Pons (tissue), 1 donor: Measurements from ENCODE around the gene RNF144A.

Experiments used
- DNase-seq: peaks from one replicate; pipeline ENCODE4 v3.0.0-alpha.2; 2016; ENCODE audit warnings: low spot score

RNF144A gene

GRCh38 chr2:6908291-6908690, 8.9 kb upstream of the RNF144A start:
- DNase-seq, result no peak

DNA sequence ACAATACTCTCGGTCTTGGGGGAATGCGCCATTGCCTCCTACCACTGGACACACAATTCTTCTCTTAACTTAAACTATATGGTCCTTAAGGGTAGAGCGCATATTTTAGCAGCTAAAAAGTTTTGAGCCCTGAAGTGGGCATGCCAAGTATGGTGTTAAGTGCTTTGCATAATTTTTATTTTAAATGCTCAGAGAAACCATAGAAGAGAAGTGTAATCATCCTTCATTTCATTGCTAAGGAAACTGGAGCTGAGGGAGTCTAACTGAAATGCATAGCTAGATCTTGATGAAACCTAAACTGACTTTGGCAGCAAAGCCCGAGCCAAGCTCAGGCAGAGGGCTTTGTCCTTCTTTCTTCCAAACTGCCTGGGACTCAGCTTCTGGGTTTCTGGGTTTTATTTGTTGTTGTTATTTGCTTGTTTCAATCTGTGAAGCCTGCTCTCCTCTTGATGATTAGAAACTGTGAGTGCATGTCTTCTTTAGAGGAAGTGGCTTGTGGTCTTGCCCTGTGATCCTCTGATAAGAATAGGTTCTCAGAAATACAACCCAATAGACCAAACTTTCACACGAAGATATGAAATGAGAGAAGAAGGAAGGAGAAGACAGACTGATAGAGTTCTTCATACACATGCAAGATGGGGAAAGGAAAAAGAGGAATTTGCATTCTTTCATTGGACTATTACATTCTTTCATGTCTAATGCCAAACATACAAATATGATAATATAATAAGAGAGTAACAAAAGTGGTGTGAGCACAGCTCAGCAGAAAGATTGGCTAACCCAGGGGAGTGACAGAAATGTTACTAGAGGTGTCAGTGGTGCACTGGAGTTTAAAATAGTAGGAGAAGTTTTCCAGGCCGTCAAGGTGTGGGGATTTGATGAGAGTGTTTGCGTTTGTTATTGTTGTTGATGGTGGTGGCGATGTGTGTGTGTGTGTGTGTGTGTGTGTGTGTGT, 7.5 kb upstream of the RNF144A start:
- DNase-seq, result no peak

- no peak for DNase-seq
Measured at GRCh38 chr2:6911721-6912120, 5.5 kb upstream of the RNF144A start.

DNA sequence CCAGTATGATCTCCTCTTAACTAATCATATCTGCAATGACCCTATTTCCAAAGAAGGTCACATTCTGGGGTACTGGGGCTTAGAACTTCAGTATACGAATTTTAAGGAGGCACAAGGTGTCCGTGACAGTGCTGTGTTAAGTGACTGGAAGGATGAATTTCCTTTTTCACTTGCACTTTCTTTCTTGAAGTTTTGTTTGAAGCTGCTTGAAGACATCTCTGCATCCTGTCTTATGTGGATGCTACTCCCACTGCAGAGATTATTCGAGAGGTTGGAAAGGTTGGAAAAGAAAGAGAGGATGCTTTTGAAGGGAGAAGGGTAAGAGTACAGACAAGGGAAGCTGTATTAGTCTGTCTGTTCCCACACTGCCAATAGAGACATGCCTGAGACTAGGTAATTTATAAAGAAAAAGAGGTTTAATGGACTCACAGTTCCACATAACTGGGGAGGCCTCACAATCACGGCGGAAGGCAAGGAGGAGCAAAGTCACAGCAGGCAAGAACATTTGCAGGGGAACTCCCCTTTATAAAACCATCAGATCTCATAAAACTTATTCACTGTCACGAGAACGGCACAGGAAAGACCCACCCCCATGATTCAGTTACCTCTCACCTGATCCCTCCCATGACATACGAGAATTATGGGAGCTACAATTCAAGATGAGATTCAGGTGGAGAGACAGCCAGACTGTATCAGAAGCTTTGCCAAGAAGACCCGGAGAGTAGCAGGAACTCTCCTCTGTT, 3.6 kb upstream of the RNF144A start:
- DNase-seq, result no peak

- DNase-seq, result peak; percentile 50
Measured at GRCh38 chr2:6914828-6915227, 2.4 kb upstream of the RNF144A start.

GRCh38 chr2:6915399-6915798, 1.8 kb upstream of the RNF144A start:
- peak; percentile 95 for DNase-seq

- peak; percentile 43 for DNase-seq
Measured at GRCh38 chr2:6916224-6916623, 988 bp upstream of the RNF144A start.

- DNase-seq, result no peak
Measured at GRCh38 chr2:6916736-6917070, 509 bp upstream of the RNF144A start.

DNA sequence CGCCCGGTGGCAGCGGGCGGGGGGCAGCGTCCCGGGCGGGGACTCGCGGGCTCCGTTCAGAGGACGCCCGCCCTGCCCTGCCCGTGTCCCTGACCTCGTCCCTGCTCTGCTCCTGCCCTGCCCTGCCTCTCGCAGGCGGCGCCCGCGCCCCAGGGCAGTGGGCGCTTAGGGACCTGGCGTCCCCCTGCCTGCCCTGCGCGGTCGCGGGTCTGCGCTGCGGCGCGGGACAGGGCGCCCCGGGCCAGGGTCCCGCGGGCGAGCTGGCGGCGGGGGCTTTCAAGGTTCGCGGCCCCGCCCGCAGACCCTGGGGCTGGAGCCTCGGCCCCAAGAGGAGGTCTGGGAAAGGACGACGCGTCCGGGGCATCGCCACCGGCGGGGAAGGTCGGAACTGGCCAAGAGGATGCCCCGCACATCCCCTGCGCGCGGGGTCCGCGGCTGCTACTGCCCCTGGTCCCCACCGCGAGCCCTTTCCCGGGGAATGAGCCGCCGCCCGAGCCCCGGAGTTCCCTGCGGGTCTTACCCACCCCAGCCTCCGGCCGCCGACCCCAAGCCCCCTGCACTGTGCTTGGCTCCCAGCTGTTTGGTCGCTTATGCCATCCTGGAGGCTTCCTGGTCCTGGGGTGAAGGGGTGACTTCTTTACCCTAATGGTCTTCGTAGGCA, 679 bp downstream of the RNF144A start:
- peak; percentile 12 for DNase-seq

DNA sequence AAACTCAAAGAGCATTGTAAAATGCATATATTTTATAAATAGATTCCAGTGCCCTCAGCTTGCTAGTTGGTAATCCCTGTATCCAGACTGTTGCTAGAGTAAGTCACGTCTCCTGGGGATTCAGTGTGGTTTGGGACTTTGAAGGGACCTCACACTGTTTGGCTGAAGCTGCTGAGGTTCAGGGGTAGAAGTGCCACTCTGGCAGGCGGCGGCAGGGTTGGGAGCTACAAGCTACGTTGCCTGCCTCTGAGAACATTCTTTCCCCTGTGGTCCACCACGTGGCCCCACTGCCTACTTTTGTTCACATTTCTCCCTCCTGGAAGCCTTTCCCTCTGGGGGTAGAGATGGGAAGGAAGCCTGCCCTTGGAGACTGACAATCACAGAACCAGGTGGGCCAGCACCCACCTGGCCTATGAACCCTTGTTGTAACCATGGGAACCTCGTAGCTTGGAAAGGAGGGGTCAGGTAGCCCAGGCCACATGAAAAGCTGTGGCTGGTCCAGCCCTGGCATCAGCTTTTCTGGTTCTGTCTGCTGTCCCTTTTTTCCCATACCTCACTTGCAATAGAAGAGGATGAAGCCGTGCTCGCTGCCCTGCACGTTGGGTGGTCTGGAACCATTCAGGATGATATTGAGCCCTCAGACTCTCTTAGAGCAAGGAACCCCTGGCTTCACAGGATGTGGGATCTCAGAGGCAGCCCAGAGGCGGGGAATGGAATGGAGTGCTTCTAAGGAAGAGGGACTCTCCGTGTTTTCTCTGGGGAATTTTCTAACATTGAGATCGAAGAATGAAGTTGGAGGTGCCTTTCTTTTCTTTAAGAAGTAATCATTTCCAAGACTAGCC, 2.9 kb downstream of the RNF144A start:
- DNase-seq, result peak; percentile 16

GRCh38 chr2:6920743-6921064, 3.5 kb downstream of the RNF144A start:
- no peak for DNase-seq

GRCh38 chr2:6921321-6921922, 4.2 kb downstream of the RNF144A start:
- peak; percentile 19 for DNase-seq

- DNase-seq, result peak; percentile 36
Measured at GRCh38 chr2:6922201-6922656, 5.0 kb downstream of the RNF144A start.

DNA sequence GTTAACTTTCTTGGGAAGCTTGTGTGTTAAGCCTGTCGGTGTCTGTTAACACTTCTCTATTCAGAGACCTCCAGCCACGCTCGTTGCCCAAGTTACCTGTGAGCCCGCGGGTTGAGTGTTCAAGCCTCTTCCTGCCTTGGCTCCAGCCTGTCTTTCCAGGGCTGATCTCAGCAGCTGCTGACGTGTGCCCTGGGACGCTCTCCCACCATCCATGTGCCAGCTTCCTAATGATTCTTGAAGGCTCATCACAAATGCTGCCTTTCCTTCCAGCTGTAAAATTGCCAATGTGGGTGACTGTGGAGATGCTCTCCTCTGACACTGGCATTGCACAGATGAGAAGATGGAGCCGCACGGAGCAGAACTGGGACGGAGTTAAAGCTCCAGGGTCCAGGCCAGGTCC, 6.1 kb downstream of the RNF144A start:
- DNase-seq, result peak; percentile 76

DNA sequence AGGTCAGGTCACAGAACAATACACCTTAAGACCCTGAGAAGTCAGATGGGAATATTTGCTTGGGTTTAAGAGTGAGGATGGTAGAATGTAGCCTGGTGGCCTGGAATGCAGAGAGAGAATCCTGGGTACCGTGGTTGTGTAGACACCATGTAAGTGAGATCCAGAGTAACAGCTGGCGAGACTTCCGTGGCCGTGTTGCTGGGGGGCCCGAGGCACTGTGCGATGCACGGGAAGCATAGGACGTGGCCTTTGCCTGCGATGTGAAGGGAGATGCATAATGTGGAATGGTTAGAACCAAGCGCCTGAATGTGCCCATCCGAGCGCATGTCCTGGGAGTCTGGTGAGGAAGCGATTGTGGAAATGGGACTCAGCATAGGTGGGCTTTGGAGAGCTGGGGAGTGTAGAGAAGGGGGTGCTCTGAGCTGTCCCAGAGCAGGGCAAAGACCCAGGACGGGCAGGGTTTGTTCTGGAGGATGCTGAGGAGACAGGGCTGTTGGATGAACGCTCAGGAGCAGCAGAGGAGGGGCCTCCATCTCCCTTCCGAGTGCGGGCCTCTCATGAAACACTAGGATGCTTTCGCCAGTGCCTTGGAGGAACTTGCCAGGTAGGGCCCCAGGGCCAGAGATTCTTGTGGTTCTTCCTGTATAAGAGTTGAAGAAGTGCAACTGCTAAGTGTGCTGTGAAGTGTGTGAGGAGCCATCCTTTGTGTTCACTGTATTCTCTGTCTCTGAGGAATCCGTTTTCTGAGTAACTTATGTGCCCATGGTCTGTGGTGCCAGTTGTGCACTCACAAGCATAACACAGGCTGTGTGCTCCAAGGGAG, 7.1 kb downstream of the RNF144A start:
- DNase-seq, result peak; percentile 12

GRCh38 chr2:6924924-6925409, 7.8 kb downstream of the RNF144A start:
- peak; percentile 18 for DNase-seq

GRCh38 chr2:6926071-6926732, 9.0 kb downstream of the RNF144A start:
- peak; percentile 49 for DNase-seq

GRCh38 chr2:6927186-6927585, 10.0 kb downstream of the RNF144A start:
- DNase-seq, result peak; percentile 46

DNA sequence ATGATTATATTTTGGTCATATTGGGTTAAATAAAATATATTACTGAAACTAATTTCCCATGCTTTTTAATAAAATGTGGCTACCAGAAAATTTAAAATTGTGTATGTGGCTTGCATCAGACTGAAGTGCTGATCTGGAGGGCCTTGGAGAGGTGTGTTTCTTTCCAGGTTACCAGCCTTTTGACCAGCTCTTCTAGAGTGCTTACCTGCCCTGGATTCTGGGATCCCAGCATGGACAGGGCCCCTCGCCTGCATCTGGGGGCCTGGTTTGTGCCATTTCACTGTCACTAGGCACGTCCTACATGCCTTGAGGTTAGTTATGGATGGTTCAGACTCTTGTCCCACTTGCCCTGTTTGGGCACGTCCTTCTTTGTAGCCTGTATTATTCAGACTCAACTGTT, 10.5 kb downstream of the RNF144A start:
- no peak for DNase-seq

DNA sequence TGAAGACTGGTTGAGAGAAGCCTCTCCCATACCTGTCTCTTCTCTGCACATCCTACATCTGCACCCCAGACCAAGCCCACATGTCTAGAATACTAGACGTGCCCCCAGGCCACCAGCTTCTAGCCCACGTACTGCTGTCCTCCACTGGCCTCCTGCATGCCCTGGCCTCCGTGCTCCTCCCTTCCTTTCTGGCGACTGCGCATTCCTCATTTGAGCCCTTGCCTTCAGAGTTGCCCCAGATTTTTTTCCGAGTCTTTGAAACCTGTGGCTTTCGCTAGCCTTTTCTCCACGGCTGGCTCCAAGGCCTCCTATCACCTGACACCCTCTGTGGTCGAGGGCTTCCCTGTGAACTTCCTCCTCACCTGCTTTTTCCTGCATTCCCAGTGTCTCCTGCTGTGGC, 11.2 kb downstream of the RNF144A start:
- no peak for DNase-seq
